ENCODE measurements around the gene PRR23E. TPM values are rescaled to one million over a fixed set of nuclear protein-coding genes. Genes with fewer than 3 reads are reported as not detected.

PRR23E gene
- polyA plus RNA-seq, 1 of the 3 experiments (the other 2 are of a cell fraction), result not detected

DNA sequence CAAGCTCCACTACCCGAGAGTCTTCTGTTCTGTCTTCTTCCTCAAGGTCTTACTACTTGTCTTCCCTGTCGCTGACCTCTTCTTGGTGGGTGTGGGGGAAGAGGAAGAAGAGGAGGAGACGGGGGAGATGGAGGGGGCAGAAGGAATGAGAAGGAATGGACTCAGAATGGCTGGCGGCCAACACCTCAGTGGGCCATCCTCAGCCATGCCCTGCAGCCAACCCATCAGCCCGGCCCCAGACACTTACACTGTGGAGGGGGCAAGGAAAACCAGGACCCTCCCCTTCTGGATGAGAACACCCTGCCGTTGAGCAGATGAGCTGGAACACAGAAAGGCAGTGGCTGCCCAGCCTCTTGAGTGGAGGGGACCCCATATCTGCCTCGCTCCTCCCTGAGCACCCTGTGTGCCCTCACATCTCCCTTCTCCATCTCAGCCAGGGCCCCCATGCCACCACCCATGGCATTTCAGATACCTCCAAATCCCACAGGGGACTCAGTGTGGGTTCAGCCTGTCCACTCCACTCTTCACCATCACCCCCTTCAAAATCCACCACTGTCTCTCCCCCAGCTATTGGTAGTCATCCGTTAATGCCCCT, 45.5 kb upstream of the PRR23E start:
- Histone ChIP-seq H3K4me1 (ENCODE audit: control insufficient read depth in 1 of 2, insufficient read depth in 2 of 2, low read depth in 1 of 2, low read length in 1 of 2) (peaks cover 7% of the 10 kb centered on the region in 2 experiments), H3K9me2 (no peaks in the 10 kb centered on the region), H3K4me3 (ENCODE audit: low read depth in 2 of 2, low read length in 1 of 2) (no peak overlapping the region), H3K27ac (ENCODE audit: low read depth in 2 of 2, low read length in 1 of 2) (no peak overlapping the region), H3K4me2 (no peak overlapping the region), H3K9me3 (no peaks in the 10 kb centered on the region), H3K36me3 (replicated peaks in 1 of 2; ENCODE audit: control insufficient read depth in 1 of 2, insufficient read depth in 2 of 2, low read length in 1 of 2) (no peaks in the 10 kb centered on the region), H3F3A (replicated peaks; ENCODE audit: insufficient read depth) (peaks cover 5% of the 10 kb centered on the region), H3K27me3 (ENCODE audit: insufficient read depth) (no peaks in the 10 kb centered on the region), H3K79me2 (ENCODE audit: insufficient read depth) (no peaks in the 10 kb centered on the region), H2AFZ (ENCODE audit: low read depth) (no peak overlapping the region), H4K20me1 (ENCODE audit: insufficient read depth) (no peaks in the 10 kb centered on the region), H3K9ac (no peak overlapping the region)
- no peak for DNase-seq
- ChIA-PET CTCF (interaction anchor here (0.9 to 1.2 kb wide), 2 partner anchors 21 to 244 kb away, joined by 3 read pairs; no protein-coding TSS in a partner anchor), POLR2A (no interaction called here)
- WGBS (ENCODE audit: low lambda C conversion rate), result 38% methylated on average over 8 of the region's 8 CpGs
- TF ChIP-seq EZH2phosphoT487 (IDR thresholded peaks at IDR 0.05; ENCODE audit: borderline replicate concordance, low read depth) (no peak), FOXJ3 (CRISPR knock-in tag; IDR thresholded peaks at IDR 0.05) (no peak), MXI1 (IDR thresholded peaks at IDR 0.05; ENCODE audit: low read depth, low read length) (no peak), RAD21 (IDR thresholded peaks at IDR 0.05; ENCODE audit: low read length) (no peak), MEF2A (IDR thresholded peaks at IDR 0.05; ENCODE audit: borderline replicate concordance, low read depth) (no peak), NFIC (IDR thresholded peaks at IDR 0.05; ENCODE audit: borderline replicate concordance) (no peak), YY1 (IDR thresholded peaks at IDR 0.05; ENCODE audit: low read depth) (no peak), TEAD4 (IDR thresholded peaks at IDR 0.05; ENCODE audit: borderline replicate concordance, insufficient read depth) (no peak)

DNA sequence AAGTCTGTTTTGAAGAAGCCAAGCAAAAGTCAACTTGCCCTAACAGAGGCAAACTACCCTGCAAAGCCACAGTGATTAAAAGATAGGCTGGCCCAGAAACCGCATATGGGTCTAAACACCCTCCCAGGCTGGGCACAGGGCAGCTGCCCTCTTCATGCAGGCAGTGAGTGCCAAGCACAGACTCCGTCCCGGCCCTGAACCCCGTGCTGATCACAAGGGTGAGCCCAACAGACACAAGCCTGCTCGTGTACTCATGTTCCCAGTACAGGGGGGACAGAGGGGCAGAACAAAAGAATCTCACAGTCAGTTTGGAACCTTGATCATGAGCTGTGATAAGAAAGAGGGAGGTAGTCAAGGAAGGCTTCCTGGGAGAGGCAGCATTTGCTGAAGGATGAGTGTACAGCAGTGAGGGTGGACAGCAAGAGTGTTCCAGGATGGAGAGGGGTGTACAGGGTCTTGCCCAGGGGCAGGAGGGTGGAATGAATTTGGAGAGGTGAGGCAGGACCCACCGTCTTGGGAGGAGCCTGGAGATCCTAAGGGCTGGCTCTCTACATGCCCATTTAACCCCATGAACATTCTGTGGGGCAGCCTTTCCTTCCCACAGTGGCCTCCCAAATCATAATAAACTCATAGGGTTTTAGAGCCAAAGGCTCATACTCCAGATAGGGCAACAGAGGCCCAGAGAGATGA, 43.2 kb upstream of the PRR23E start:
- WGBS (ENCODE audit: low lambda C conversion rate), result 71% methylated on average over 3 of the region's 6 CpGs
- H3K9ac ChIP-seq, result no peak overlapping the region
- no peak overlapping the region for H3K27ac ChIP-seq (ENCODE audit: low read depth in 2 of 2, low read length in 1 of 2)
- CTCF ChIA-PET, result interaction anchor here (1.5 kb wide), 1 partner anchor 8 kb away, joined by 4 read pairs; no protein-coding TSS in a partner anchor
- no peaks in the 10 kb centered on the region for H3K9me2 ChIP-seq
- no peak for DNase-seq
- peaks cover 5 to 7% of the 10 kb centered on the region in 2 experiments; a peak in 3 of 4 replicates for H3K4me1 ChIP-seq (ENCODE audit: control insufficient read depth in 1 of 2, insufficient read depth in 2 of 2, low read depth in 1 of 2, low read length in 1 of 2)
- no peaks in the 10 kb centered on the region for H3K27me3 ChIP-seq (ENCODE audit: insufficient read depth)
- TF ChIP-seq, protein P1, sequence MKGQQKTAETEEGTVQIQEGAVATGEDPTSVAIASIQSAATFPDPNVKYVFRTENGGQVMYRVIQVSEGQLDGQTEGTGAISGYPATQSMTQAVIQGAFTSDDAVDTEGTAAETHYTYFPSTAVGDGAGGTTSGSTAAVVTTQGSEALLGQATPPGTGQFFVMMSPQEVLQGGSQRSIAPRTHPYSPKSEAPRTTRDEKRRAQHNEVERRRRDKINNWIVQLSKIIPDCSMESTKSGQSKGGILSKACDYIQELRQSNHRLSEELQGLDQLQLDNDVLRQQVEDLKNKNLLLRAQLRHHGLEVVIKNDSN (IDR thresholded peaks at IDR 0.05; ENCODE audit: borderline replicate concordance, low read depth), result no peak
- H2AFZ ChIP-seq (ENCODE audit: low read depth), result no peak overlapping the region
- POLR2A ChIA-PET, result no interaction called here
- no peaks in the 10 kb centered on the region for H3K36me3 ChIP-seq (replicated peaks in 1 of 2; ENCODE audit: control insufficient read depth in 1 of 2, insufficient read depth in 2 of 2, low read length in 1 of 2)
- H4K20me1 ChIP-seq (ENCODE audit: insufficient read depth), result no peaks in the 10 kb centered on the region
- H3K79me2 ChIP-seq (ENCODE audit: insufficient read depth), result no peaks in the 10 kb centered on the region
- peaks cover 5% of the 10 kb centered on the region for H3F3A ChIP-seq (replicated peaks; ENCODE audit: insufficient read depth)
- H3K4me2 ChIP-seq, result no peak overlapping the region
- no peak overlapping the region for H3K4me3 ChIP-seq (ENCODE audit: low read depth in 2 of 2, low read length in 1 of 2)
- no peaks in the 10 kb centered on the region for H3K9me3 ChIP-seq

Data from SK-N-SH (cell line).